Fibroblast of skin of left biceps (primary cell): ENCODE data around the gene LRFN2.

Source experiments
- DNase-seq, 2 experiments: peaks; one replicate each; pipeline ENCODE4 v3.0.0-alpha.2; 2013; ENCODE audit warnings: low read depth in 2 of 2

The LRFN2 gene

DNA sequence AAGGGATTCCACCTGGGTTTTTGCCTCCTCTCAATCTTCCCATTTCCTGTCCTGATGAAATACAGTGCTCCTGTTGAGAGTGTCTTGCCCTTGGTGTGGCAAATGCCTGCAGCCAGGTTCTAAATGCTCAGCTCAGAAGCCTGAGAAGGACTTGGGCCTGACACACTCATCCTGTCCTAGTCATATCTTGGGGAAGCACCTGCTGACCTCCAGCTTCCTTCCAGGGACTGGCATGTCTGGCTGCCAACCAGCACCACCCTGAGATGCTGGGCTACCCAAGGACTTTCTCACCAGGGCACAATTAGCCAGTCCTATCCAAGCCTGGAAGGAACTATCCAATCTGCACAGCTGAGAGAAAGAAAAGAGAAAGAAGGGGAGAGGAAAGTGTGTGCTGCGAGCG lies 43.4 kb downstream of the LRFN2 start:
- DNase-seq, result no peak

DNA sequence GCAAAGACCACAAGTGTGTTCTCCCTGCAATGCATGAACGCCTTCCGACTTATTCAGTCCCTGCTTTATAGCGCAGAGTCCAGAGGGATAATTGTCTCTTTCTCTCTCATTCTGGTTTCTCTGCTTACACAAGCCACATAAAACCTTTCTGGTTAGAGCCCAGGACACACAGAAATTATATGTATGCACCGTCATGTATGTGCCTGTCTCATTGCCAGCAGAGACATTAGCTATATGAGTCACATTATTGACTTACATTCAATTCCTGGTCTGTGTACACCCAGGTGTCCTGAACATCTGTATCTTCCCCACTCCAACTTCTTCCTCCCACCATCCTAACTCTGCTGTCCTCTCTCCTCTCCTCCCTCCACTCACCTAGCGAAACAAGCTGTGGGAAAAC lies 44.0 kb downstream of the LRFN2 start:
- DNase-seq, result no peak

DNA sequence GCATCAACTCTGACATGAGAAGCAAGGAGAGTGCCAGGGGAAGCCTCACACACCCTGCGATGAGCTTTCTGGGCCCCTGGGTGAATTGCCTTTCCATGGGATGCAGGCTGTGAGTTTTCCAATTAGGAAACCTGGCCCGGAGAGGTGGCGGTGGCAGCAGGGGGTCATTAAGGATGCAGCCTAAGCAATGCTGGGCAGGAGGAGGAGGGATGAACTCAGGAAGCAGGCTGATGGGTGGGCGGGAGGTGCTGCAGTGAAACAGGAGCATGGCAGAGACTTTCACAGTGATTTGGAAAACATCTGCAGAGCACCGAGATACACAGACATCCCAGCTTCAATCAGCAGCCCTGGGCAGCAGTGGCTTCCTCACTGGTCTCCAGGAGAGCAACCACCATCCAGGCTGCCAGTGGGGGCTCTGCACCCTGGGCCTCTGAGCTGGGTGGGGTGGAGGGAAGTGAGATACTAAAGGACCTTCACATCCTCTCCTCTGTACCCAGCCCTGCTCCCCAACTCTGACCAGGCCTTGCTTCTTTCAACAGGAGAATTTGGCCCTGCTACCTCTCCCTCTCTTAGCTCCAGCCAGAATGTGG lies 44.9 kb downstream of the LRFN2 start:
- no peak for DNase-seq

DNA sequence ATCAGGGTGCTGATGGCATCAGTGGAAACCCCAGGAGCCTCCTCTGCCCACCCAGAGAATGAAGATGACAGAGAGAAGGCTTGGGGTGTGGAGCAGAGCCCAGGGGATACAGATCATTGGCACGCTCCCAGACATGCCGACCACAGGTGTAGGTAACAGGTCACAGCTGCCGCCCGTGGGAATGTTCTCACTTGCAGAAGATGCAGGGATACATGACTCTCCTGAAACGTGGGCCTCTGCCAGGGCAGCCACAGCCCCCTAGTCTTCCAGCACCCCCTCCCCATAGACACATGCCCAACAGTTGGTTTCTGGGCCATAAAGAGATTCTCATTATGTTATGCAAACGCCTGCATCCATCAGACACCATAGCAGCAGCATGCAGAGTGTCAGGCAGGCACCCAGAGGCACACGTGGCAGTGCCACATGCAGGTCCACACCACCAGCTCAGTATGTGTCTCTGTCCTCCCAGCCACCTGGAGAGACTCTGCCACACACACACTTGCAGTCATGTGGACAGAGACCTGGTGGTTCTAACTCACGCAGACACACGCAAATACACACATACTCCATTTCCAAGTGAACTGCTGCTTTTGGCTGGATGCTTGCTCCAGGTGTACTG lies 45.5 kb downstream of the LRFN2 start:
- no peak for DNase-seq

DNA sequence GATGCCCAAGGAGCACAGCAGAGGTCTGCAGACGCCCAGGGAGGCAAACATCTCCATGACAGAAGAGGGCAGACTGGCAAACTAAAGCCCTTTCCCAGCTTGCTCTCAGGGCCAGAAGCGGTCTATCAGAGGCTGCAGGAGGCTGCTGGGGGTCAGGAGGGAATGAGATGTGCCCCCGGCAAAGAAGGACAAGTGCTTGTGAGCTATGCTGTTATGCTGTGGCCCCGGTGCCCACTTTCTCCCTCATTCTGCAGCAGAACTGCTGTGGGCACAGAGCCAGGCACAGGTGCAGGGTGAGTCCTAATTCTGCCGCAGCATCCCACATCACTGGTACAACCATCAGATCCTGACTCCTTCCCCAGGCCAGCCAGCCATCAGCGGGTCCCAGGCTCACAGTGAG lies 46.4 kb downstream of the LRFN2 start:
- DNase-seq, result no peak

DNA sequence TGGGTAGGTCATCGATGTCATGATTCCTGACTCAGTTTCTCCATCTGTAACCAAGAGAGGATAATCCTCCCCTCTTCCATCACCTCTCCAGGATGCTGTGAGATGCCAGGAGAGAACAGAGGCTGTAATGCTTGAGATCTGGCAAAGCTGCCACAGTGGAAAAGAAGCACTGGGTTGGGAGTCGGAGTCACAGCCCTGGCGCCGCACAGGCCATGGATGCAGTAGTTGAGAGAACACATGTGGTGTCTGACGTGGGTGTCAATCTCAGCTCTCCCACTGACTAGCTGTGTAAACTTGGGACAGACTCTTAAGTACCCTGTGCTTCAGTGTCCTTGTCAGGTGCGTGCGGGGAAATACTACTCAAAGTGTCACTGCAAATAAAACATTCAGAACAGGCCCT lies 47.3 kb downstream of the LRFN2 start:
- no peak for DNase-seq

DNA sequence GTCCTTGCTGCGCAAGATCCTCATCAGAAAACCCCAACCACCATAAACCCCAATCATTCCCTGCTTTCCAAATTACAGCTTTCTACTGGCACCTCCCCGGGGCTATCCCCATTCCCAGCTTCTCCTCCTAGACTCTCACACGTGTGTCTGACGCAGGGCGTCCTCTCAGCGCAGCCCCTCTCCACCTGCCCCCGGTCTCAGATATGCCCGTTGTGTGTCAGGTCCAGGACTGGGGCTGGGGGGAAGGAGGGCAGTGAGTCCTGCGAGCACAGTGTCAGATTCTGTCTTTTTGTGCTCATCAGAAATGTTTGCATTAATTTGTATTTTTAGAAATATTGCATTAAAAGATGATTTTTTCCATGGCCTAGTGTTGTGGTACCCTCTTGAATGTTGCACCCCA lies 48.6 kb downstream of the LRFN2 start:
- no peak for DNase-seq

DNA sequence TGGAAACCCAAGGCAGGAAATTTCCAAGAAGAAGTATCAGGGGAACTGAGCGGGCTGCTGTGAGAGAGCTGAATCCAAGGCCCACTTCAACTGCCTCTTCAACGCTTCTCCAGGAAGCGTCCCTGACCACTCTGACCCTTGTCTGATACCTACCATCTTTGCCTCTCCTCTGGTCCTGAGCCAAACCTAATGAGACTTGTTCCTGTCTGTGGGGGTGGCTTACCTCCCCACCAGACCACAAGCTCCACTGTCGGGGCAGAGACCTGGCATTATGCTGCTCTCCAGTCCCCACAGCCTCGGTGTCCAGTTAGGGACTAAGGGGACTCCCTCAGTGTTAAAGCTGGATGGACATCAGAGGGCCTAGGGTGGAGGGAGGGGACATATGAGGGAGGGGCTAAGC lies 49.7 kb downstream of the LRFN2 start:
- DNase-seq, result no peak

DNA sequence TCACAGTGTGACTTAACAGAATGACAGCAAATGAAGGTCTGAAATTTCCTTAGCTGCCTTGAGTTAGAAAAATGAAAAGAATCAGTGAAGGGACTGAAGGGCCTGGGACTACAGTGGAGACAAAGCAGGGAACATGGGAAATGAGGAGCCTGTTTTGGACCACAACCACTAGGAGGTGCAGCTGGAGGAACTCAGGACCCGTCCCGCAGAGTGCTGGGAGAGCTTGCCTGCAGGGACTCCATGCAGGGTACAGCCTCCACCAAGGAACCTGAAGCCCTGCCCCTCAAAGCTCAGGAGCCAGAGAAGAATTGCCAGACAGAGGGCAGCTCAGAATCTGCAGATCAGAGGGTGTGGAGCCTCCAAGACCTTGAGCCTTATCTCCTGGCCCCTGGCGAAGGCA lies 50.7 kb downstream of the LRFN2 start:
- DNase-seq, result no peak

DNA sequence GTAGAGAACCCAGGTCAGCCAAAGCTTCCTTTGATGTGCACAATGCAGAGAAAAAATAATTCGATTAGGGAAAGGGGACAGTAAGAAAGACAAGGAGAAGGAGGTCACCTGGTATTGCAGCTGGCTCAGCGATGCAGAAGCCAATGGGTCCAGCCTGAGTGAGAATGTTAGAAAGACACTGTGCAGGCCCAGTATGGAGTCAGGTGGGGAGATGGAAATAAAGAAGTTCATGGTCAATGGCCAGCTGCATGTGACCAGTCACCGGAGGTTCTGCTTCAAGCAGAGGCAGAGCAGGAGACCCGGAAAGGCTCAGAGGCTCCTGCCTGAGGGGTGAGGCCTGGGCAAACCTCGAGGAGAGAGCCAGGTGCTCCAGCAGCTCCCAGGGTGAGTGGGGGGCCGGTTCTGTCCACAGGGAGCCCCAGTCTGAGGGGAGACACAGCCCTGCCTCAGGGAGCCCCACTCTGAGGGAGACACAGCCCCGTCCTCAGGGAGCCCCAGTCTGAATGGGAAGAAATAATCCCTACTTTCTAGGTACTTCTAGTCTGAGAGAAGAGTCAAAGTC lies 51.3 kb downstream of the LRFN2 start:
- DNase-seq, result no peak

DNA sequence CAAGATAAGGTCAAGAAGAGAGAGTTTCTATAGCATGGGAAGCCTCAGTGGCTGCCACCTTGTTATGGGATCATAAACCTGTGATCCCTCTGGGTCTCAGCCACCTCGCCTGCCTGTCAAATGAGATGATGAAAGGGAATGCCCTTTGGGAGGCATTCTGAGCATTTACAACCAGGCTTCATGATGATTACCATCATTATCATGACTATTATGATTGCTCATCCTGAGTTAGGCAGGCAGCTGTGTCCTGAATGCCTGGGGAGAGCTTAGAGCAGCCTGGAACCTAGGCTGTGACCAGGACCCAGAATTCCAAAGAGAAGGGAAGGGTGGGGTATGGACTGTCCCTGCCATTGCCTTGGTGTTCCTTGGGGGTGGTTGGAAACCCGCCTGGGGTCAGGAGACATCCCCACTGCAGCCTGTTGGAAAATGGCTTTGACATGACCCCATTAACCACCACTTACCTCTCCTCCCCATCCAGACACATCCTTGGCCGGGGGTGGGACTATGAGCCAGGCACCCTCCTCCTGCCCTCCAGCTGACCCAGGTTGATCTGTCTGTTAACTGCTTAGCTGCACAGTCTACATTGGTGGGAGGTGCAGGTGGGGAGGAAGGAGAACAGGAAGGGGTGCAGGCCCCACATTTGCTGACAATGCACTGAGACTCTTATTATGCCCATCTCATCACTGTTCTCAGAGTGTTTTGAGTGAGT lies 51.9 kb downstream of the LRFN2 start:
- no peak for DNase-seq

DNA sequence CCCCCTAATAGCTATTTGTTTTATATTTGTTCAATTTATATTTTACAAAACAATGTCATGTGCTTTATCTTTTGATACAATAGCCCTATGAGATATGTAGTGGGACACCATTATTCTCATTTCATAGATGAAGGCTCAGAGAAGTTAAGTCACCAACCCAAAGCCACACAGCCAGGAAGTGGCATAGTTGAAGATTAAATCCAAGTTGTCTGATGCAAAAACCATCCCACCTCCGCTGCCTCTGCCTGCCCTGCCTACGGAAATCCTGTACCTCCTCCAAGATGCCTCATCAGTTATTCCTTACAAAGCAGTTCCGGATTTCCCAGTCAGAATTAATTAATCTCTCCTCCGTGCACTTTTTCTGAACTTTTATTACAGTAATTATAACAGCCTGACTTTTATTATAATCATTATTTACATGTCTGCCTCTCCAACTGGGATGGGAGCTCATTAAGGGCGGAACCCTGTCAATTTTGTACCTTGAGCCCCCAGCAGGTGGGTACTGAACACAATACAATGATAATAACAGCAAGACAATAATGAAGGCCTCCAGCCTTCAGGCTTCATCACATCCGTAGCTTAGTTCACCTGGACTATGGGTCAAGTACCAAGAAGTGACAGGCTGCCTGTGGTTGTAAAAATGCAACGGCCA lies 54.7 kb downstream of the LRFN2 start:
- no peak for DNase-seq

DNA sequence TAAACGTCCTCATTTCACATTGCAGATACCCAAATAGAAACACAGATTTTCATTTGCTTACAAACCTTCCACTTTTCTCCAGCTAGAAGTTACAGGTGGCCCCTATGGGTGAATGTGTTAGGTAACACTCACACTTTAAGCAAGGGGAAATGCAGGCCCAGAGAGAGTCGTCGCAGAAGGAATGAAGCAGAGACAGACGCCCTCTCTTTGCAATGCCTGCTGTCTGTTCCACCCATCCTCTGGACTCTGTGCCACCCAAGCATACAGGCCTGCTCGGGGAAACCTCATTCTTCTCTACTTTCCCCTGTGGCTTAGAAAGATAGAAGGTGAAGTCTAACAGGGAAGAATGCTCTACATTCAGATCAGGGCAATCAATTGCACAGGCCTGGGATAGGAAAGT lies 57.2 kb downstream of the LRFN2 start:
- DNase-seq, result no peak

DNA sequence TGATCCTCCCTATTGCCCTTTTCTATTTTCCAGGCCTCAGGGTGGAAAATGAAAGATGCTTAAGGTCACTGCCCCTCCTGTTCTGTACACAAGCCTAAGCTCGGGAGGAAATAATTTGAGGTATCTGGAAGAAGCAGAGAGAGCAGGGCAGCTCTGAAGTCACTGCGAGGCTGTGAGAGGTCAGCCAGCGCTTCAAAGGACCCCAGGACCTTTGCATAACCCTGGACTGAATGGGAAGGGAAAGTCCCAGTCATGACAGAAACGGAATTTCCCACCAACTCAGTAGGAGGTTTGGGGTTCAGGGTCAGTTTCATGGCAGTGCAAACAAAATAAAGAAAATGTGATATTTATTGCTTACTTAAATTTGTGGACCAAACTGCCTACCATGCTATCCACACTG lies 58.1 kb downstream of the LRFN2 start:
- no peak for DNase-seq

DNA sequence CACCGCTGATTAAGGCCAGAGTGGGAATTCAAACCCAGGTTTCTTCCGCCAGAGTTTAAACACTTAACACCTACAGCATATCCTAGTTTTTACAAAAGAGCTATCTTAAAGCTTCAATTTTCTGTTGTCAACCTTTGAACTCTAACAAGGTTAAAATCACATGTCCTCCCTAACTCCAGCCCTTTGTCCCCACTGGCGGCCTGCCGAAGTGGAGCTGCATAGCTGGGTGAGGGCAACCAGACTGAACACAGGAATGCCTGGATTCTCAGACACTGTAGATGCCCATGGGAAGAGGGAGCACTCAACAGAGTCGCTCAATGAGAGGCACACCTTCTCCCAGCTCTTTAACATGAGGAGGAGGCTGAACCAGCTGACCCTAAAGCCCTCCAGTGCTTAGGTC lies 59.1 kb downstream of the LRFN2 start:
- no peak for DNase-seq

DNA sequence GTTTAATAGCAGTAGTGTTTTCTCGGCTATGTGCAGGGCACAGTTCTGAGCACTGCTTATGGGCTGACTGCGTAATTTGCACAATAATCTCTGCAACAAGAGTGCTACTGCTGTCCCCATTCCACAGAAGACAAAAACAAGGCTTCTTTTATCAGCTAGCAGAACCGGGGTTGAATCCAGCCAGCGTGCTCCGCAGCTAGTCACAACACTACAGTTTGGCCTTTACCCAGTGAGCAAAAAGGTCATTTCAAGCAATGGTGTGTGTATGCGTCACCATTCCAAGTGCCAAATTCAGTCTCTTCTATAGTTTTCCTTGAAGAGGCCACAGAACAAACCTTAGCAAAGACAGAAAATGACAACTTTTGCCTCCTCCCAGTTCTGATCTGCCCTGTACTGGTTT lies 61.1 kb downstream of the LRFN2 start:
- DNase-seq, result no peak

DNA sequence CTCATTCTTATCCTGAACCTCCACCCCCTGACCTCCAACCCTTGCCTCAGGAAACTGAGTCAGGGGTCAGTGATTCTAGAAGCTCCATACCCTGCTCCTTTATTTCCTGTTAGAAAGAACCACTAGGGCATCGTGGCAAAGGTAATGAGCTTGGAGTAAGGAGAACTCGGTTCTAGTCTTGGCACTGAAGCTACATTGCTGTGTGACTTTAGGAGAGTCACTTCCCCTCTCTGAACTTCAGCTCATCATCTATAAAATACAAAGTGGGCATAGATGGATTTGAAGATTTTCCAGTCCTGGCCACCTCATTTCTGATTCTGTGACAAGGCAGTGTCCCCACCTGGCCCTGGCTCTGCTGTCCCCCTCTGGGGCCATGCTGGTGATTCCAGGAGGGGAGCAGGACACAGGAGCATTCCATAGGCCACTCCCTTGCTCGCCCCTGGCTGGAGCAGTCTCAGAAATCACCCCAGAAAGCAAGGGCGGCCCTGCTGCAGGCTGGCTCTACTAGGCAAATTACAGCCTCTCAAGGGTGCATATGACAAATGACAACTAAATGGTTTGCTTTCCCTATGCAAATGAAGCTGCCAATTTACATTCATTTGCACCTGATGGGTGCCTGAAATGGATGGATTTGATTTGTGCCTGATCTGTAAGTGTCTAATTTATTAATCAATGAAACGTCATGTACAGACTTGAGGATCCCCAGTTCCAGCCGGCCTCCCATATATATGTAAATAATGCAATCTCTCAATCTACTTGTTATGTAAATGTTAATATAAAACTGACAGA lies 62.2 kb downstream of the LRFN2 start:
- DNase-seq, result no peak

DNA sequence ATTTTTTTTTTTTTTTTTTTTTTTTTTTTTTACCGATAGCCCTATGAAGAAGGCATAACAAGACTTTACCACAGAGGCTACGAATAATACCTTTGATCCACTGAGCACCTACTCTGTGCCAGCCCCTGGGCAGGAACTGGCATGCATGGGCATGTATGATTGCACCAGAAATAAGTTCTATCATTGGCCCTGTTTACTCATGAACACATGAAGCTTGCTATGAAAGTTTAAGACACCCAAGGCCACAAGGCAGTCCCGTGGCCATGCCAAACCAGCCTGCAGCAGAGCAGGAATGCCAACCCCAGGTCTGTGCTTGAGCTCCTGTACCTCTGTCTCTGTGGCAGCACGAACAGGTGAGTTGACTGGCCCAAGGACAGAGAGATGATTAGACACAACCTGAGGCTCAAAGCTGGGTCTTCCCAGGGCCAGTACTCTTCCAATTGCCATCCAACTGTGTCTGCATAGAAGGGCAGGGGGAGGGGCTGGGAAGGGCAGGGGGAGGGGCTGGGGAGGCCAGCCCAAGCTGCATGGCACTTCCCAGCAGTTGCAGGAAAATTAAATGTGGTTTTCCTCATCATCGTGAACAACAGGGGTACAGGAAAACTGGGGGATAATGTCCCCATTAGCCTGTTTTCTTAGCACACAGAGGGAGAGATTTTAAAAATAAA lies 63.5 kb downstream of the LRFN2 start:
- DNase-seq, result no peak

DNA sequence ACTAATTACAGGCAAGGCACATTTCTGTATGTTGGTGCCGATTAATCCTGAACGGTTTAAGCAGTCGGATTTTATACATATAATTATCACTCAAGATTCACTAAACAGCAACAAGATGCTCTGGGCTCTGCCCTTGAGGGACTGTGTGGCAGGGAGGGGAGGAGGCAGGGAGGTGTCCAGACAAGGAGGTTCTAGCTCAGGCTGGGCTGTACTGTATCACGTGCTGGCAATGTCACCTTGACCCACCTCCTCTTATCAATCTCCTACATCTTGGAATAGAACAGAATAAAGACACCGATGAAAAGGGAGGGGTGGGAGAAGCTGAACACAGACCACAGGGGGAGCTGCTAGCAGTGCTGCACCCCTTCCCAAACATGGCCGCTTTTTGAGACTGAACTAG lies 65.7 kb downstream of the LRFN2 start:
- no peak for DNase-seq

DNA sequence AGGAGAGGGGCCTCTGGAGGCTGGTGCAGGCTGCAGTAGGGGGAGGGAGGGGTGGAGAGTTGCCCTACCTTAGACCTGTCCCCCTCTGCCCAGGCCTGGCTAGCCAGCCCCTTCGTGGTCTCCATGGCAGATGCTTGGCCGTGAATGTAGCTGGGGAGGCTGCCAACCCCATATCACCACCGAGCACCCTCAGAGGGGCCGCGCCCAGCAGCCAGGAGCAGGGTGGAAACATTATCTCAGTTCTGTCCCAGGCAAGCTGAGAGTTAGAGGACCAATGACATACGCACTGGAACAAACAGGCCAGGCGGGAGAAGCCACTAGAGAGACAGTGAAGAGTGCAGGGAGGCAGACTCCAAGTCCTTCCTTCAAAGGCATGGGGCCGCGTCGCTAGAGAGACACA lies 66.5 kb downstream of the LRFN2 start:
- no peak for DNase-seq

DNA sequence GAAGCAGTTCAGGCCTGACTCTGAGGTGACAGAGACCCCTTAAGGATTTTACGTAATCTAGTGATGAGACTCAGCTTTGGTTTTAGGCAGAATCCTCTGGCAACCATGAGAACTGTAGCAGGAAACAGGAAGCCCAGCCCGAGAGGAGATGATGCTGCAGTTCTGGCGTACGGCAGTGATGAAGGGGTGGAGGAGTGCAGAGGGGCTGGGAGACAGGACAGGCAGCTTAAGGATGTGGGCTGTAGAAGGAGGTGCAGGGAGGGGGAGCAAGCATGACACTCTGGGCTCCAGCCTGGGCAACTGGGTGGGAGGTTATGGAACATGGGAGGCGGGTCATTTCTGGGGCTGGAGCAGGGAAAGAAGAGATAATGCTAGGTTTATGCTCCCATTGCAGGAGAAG lies 67.1 kb downstream of the LRFN2 start:
- DNase-seq, result no peak
